ENCODE data around the gene WDR26. TPM values are rescaled to one million over a fixed set of nuclear protein-coding genes. Genes with fewer than 3 reads are reported as not detected.

The WDR26 gene
- total and polyA plus RNA-seq, 2 experiments from 2014 or later = 10.7 to 43.4 TPM

GRCh38 chr1:224438989-224439388, 4.4 kb upstream of the WDR26 start:
- Histone ChIP-seq H3F3A (ENCODE audit: insufficient read depth) (peaks cover 18% of the 10 kb centered on the region), H2AFZ (no peak overlapping the region), H3K9me3 (ENCODE audit: low read depth) (no peaks in the 10 kb centered on the region), H3K79me2 (ENCODE audit: insufficient read depth) (peaks cover 47% of the 10 kb centered on the region), H4K20me1 (ENCODE audit: insufficient read depth) (no peaks in the 10 kb centered on the region), H3K36me3 (ENCODE audit: low read depth) (0 out of 2 replicates have a peak, but pooled peaks cover 5% of the 10 kb centered on the region), H3K9ac (no peak overlapping the region), H3K4me1 (ENCODE audit: insufficient read depth) (peaks cover 11% of the 10 kb centered on the region), H3K27ac (no peak overlapping the region), H3K4me2 (ENCODE audit: unreplicated experiment) (no peak overlapping the region), H3K4me3 (no peak overlapping the region), H3K9me2 (ENCODE audit: insufficient read depth) (no peaks in the 10 kb centered on the region), H3K27me3 (replicated peaks; ENCODE audit: insufficient read depth) (no peaks in the 10 kb centered on the region)
- DNase-seq = no peak
- in situ Hi-C loops (cut with MboI) = no loop called here
- WGBS, 2 experiments (ENCODE audit: low coverage in 1 of 2, low lambda C conversion rate in 2 of 2, missing lambda C conversion rate in 2 of 2) = 96% methylated on average over 7 of the region's 7 CpGs
- TF ChIP-seq EZH2phosphoT487 (IDR thresholded peaks at IDR 0.05; ENCODE audit: insufficient read depth, low read depth) = no peak
- no peak for TF ChIP-seq EZH2 (IDR thresholded peaks at IDR 0.05; ENCODE audit: insufficient read depth, poor library complexity, severe bottlenecking)

DNA sequence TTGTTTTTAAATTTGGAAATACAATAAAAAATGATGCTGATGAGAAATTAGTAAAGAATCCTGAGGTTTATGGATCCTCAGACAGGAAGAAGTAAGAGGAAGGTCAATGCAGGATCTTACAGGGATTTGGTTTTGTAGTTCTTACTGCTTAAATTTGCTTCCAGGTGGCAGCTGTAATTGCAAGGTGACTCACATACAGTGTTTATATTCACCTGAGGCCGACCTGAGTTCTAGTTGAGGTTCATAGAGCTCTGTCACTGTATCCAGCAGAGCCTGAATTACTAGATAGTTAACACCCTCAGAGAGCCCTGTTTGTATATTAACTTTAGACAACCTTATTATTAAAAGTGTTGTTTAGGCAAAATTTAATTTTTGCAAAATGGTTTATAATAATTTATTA, 1.4 kb upstream of the WDR26 start:
- H3K9ac ChIP-seq = peak overlapping the region; percentile 93

DNA sequence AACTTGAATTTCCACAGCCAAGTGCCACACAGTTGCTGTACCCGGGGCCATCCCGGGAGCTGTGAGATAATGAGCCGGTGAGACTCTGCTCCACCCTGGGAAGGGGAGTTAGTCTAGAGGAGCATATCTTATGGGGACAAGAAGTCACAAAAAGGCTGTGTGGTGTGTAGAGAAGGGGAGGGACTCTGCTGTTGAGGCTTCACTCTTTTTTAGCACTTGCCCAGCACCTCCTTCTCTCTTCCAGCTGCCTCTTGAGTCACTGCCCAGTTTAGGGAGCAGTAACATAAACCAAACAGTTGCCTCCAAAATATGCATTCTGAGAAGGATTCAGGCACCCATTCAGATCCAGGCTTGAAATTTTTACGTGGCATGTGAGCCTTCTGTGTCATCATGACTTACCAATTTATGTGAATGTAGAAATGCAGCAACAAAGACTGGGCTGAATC, 744 bp upstream of the WDR26 start:
- H3K9me3 ChIP-seq (ENCODE audit: low read depth) = no peaks in the 10 kb centered on the region
- peak overlapping the region; percentile 93 for H3K9ac ChIP-seq
- peaks cover 47% of the 10 kb centered on the region for H3F3A ChIP-seq (ENCODE audit: insufficient read depth)
- peaks cover 82% of the 10 kb centered on the region for H3K79me2 ChIP-seq (ENCODE audit: insufficient read depth)
- in situ Hi-C loops (cut with MboI) = no loop called here
- peaks cover 9% of the 10 kb centered on the region for H3K36me3 ChIP-seq (ENCODE audit: low read depth)
- peak overlapping the region; percentile 83 for H3K4me3 ChIP-seq
- DNase-seq = peak; percentile 92
- H3K4me2 ChIP-seq (ENCODE audit: unreplicated experiment) = peak overlapping the region; percentile 97
- H4K20me1 ChIP-seq (ENCODE audit: insufficient read depth) = peaks cover 6% of the 10 kb centered on the region; the same call in 1 of the 2 replicates
- peak overlapping the region; percentile 91 for H2AFZ ChIP-seq
- 1% methylated on average over 4 of the region's 4 CpGs for WGBS, 2 experiments (ENCODE audit: low coverage in 1 of 2, low lambda C conversion rate in 2 of 2, missing lambda C conversion rate in 2 of 2)
- no peaks in the 10 kb centered on the region for H3K27me3 ChIP-seq (replicated peaks; ENCODE audit: insufficient read depth)
- H3K4me1 ChIP-seq (ENCODE audit: insufficient read depth) = peaks cover 28% of the 10 kb centered on the region
- H3K9me2 ChIP-seq (ENCODE audit: insufficient read depth) = no peaks in the 10 kb centered on the region
- H3K27ac ChIP-seq = peak overlapping the region; percentile 96
- TF ChIP-seq EZH2phosphoT487 (IDR thresholded peaks at IDR 0.05; ENCODE audit: insufficient read depth, low read depth) (no peak), EZH2 (IDR thresholded peaks at IDR 0.05; ENCODE audit: insufficient read depth, poor library complexity, severe bottlenecking) (no peak)

More for the DNA sequence above, 1.4 kb upstream of the WDR26 start:
- peak overlapping the region; percentile 96 for H3K27ac ChIP-seq
- peaks cover 9% of the 10 kb centered on the region for H3K36me3 ChIP-seq (ENCODE audit: low read depth)
- H2AFZ ChIP-seq = peak overlapping the region; percentile 91
- H3K79me2 ChIP-seq (ENCODE audit: insufficient read depth) = peaks cover 77% of the 10 kb centered on the region
- no peaks in the 10 kb centered on the region for H3K9me3 ChIP-seq (ENCODE audit: low read depth)
- H3F3A ChIP-seq (ENCODE audit: insufficient read depth) = peaks cover 41% of the 10 kb centered on the region
- peaks cover 21% of the 10 kb centered on the region for H3K4me1 ChIP-seq (ENCODE audit: insufficient read depth)
- in situ Hi-C loops (cut with MboI) = no loop called here
- peak; percentile 36 for DNase-seq
- H3K27me3 ChIP-seq (replicated peaks; ENCODE audit: insufficient read depth) = no peaks in the 10 kb centered on the region
- WGBS, 2 experiments (ENCODE audit: low coverage in 1 of 2, low lambda C conversion rate in 2 of 2, missing lambda C conversion rate in 2 of 2) = 74 to 75% methylated on average over 1 of the region's 1 CpG
- H3K9me2 ChIP-seq (ENCODE audit: insufficient read depth) = no peaks in the 10 kb centered on the region
- peak overlapping the region; percentile 83 for H3K4me3 ChIP-seq
- TF ChIP-seq EZH2phosphoT487 (IDR thresholded peaks at IDR 0.05; ENCODE audit: insufficient read depth, low read depth) (no peak), EZH2 (IDR thresholded peaks at IDR 0.05; ENCODE audit: insufficient read depth, poor library complexity, severe bottlenecking) (no peak)
- H3K4me2 ChIP-seq (ENCODE audit: unreplicated experiment) = peak overlapping the region; percentile 97
- H4K20me1 ChIP-seq (ENCODE audit: insufficient read depth) = peaks cover 6% of the 10 kb centered on the region; the same call in 1 of the 2 replicates

DNA sequence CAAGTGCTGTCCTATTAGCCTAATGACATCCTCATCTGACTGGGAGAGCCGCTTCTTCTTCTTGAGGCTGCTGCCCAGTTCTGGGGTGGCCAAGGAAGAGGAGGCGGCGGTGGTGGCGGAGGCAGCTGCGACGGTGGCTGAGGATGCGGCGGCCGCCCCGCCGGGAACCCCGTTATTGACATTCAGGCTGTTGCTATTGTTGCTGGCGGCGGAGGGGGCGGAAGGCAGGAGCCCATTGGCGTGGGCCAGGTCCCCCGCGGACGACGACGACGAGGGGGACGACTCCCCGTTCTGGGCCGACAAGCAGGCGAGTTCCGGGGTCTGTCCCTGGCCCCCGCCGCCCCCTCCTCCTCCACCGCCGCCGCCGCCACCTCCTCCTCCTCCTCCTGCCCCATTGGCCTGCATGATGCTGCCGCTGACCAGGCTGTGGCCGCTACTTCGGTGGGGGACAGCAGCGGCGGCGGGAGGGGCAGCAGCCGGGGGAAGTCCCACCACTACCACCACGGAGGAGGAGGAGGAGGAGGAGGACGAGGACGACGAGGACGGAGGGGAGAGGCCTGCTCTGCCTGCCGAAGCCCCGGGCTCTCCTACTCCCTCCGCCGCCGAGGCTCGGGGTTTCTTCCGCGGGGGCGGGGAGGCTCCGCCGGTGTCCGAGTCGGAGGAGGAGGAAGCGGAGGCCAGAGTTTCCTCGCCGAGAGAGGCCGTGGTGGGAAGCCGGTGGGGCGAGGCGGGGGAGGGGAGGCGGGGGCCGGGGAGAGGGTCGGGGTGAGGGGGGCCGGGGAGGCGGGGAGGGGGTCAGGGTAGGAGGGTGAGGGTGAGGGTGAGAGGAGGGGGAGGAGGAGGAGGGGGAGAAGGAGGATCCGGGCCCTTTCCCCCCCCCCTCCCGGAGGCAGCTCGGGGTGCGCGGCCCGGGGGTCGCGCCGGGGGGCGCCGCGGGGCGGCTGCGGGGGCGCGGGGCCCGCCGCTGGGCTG, 610 bp downstream of the WDR26 start:
- Histone ChIP-seq H3K9me3 (ENCODE audit: low read depth) (no peaks in the 10 kb centered on the region), H3K4me1 (ENCODE audit: insufficient read depth) (peaks cover 41% of the 10 kb centered on the region), H4K20me1 (ENCODE audit: insufficient read depth) (peaks cover 6% of the 10 kb centered on the region; the same call in 1 of the 2 replicates), H3K9me2 (ENCODE audit: insufficient read depth) (no peaks in the 10 kb centered on the region), H3F3A (ENCODE audit: insufficient read depth) (peaks cover 59% of the 10 kb centered on the region), H3K36me3 (ENCODE audit: low read depth) (peaks cover 16% of the 10 kb centered on the region), H3K27me3 (replicated peaks; ENCODE audit: insufficient read depth) (no peaks in the 10 kb centered on the region), H3K27ac (peak overlapping the region; percentile 96), H3K9ac (peak overlapping the region; percentile 93), H3K4me3 (peak overlapping the region; percentile 89), H3K4me2 (ENCODE audit: unreplicated experiment) (peak overlapping the region; percentile 98), H3K79me2 (ENCODE audit: insufficient read depth) (peaks cover 94% of the 10 kb centered on the region), H2AFZ (no peak overlapping the region)
- TF ChIP-seq EZH2 (IDR thresholded peaks at IDR 0.05; ENCODE audit: insufficient read depth, poor library complexity, severe bottlenecking) (no peak), EZH2phosphoT487 (IDR thresholded peaks at IDR 0.05; ENCODE audit: insufficient read depth, low read depth) (no peak)
- in situ Hi-C loops (cut with MboI) = no loop called here
- 0 to 2% methylated on average over 18 to 64 of the region's 88 CpGs for WGBS, 2 experiments (ENCODE audit: low coverage in 1 of 2, low lambda C conversion rate in 2 of 2, missing lambda C conversion rate in 2 of 2)
- peak; percentile 58 for DNase-seq
